GM23338 (cell line): Measurements from ENCODE around the gene ATXN1L. TPM values are rescaled to one million over a fixed set of nuclear protein-coding genes. Genes with fewer than 3 reads are reported as not detected.

Source experiments
- ATAC-seq: fragments of 200-7000 bp; cut with Tn5 transposase; 3 replicates; pipeline ENCODE4 v1.9.1; 2020
- DNase-seq: peaks from one replicate; pipeline ENCODE4 v3.0.0-alpha.2; 2015; ENCODE audit warnings: low spot score
- H2AFZ ChIP-seq: fragments of 200-600 bp; sonication (generic); 2 replicates; pipeline ENCODE4 v1.8.0; 2016; ENCODE audit warnings: antibody characterized with exemption, mild to moderate bottlenecking, moderate library complexity
- H3F3A ChIP-seq: fragments of 200-600 bp; sonication (generic); replicated peaks from 2 replicates; pipeline ENCODE4 v1.8.0; 2017; ENCODE audit warnings: antibody characterized with exemption, mixed run types, low read depth
- H3K27ac ChIP-seq: fragments of 200-600 bp; sonication (generic); 2 replicates; pipeline ENCODE4 v1.6.1; 2016; ENCODE audit warnings: low read depth
- H3K27me3 ChIP-seq: fragments of 200-600 bp; sonication (generic); 2 replicates; pipeline ENCODE4 v1.8.0; 2016; ENCODE audit warnings: mild to moderate bottlenecking, mixed run types, moderate library complexity; ENCODE audit not compliant: insufficient read depth
- H3K36me3 ChIP-seq: fragments of 200-600 bp; sonication (generic); 2 replicates; pipeline ENCODE4 v1.8.0; 2016; ENCODE audit warnings: mild to moderate bottlenecking; ENCODE audit not compliant: insufficient read depth
- H3K4me1 ChIP-seq: fragments of 200-600 bp; sonication (generic); 2 replicates; pipeline ENCODE4 v1.8.0; 2016; ENCODE audit warnings: mild to moderate bottlenecking, moderate library complexity; ENCODE audit not compliant: insufficient read depth
- H3K4me2 ChIP-seq: fragments of 200-600 bp; sonication (generic); 2 replicates; pipeline ENCODE4 v1.7.1; 2017; ENCODE audit warnings: mixed run types
- H3K4me3 ChIP-seq: fragments of 200-600 bp; sonication (generic); 2 replicates; pipeline ENCODE4 v1.6.1; 2016; ENCODE audit warnings: mixed run types
- H3K79me2 ChIP-seq: fragments of 200-600 bp; sonication (generic); replicated peaks from 2 replicates; pipeline ENCODE4 v1.8.0; 2017; ENCODE audit warnings: mild to moderate bottlenecking; ENCODE audit not compliant: insufficient read depth
- H3K9me2 ChIP-seq: fragments of 200-600 bp; sonication (generic); 2 replicates; pipeline ENCODE4 v1.8.0; 2017; ENCODE audit not compliant: insufficient read depth
- H4K20me1 ChIP-seq: fragments of 200-600 bp; sonication (generic); replicated peaks from 2 replicates; pipeline ENCODE4 v1.8.0; 2017; ENCODE audit warnings: mild to moderate bottlenecking; ENCODE audit not compliant: insufficient read depth
- H3K27ac Mint-ChIP-seq: 2 replicates; pipeline ENCODE4 v1.8.0; 2020; ENCODE audit warnings: inconsistent platforms, mild to moderate bottlenecking, moderate library complexity, mixed read lengths
- H3K27me3 Mint-ChIP-seq: 3 replicates; pipeline ENCODE4 v1.8.0; 2022; ENCODE audit warnings: low read depth, mild to moderate bottlenecking, moderate library complexity, mixed read lengths, inconsistent platforms; ENCODE audit not compliant: insufficient read depth, poor library complexity
- H3K36me3 Mint-ChIP-seq: 3 replicates; pipeline ENCODE4 v1.8.0; 2021; ENCODE audit warnings: low read depth, mild to moderate bottlenecking, inconsistent platforms, moderate library complexity, mixed read lengths
- H3K4me1 Mint-ChIP-seq: 3 replicates; pipeline ENCODE4 v1.8.0; 2020; ENCODE audit warnings: mild to moderate bottlenecking, inconsistent platforms, mixed read lengths
- H3K4me3 Mint-ChIP-seq: 3 replicates; pipeline ENCODE4 v1.8.0; 2021; ENCODE audit warnings: moderate library complexity, mild to moderate bottlenecking, inconsistent platforms, mixed read lengths
- H3K9me3 Mint-ChIP-seq: 3 replicates; pipeline ENCODE4 v1.8.0; 2020; ENCODE audit warnings: moderate library complexity, mild to moderate bottlenecking, inconsistent platforms, mixed read lengths
- CREB1 ChIP-seq: fragments of 250-450 bp; sonication (Bioruptor Pico); IDR thresholded peaks from 2 replicates; pipeline ENCODE4 v1.5.0; 2020; ENCODE audit warnings: low read depth, mild to moderate bottlenecking, moderate library complexity
- CTCF ChIP-seq, 2 experiments: fragments of 200-600 bp in 1 of 2; sonication (generic) in 1 of 2; conservative IDR thresholded peaks; 2 replicates each; pipeline versions ENCODE4 v1.5.1 to v1.6.1; 2016 to 2017; ENCODE audit warnings: antibody characterized with exemption in 2 of 2, low read depth in 2 of 2, mild to moderate bottlenecking in 2 of 2, moderate library complexity in 1 of 2
- ETS1 ChIP-seq: IDR thresholded peaks from 2 replicates; pipeline ENCODE4 v1.6.1; 2016; ENCODE audit warnings: antibody characterized with exemption
- EZH2 ChIP-seq: fragments of 200-600 bp; sonication (generic); IDR thresholded peaks from one replicate; pipeline ENCODE4 v1.8.0; 2017; ENCODE audit warnings: antibody characterized with exemption, mild to moderate bottlenecking, low read depth; ENCODE audit not compliant: unreplicated experiment
- EZH2phosphoT487 ChIP-seq: fragments of 200-600 bp; sonication (generic); IDR thresholded peaks from one replicate; pipeline ENCODE4 v1.8.1; 2018; ENCODE audit warnings: antibody characterized with exemption; ENCODE audit not compliant: unreplicated experiment
- JUNB ChIP-seq: IDR thresholded peaks from one replicate; pipeline ENCODE4 v1.6.1; 2016; ENCODE audit warnings: antibody characterized with exemption; ENCODE audit not compliant: unreplicated experiment
- NANOG ChIP-seq: IDR thresholded peaks from 2 replicates; pipeline ENCODE4 v1.6.1; 2016; ENCODE audit warnings: antibody characterized with exemption, borderline replicate concordance
- POLR2AphosphoS5 ChIP-seq: IDR thresholded peaks from 2 replicates; pipeline ENCODE4 v1.6.1; 2016; ENCODE audit warnings: antibody characterized with exemption, low read depth
- REST ChIP-seq: IDR thresholded peaks from one replicate; pipeline ENCODE4 v1.6.1; 2018; ENCODE audit warnings: antibody characterized with exemption; ENCODE audit not compliant: unreplicated experiment
- STAT1 ChIP-seq: IDR thresholded peaks from one replicate; pipeline ENCODE4 v1.6.1; 2016; ENCODE audit warnings: antibody characterized with exemption; ENCODE audit not compliant: unreplicated experiment
- ZNF114 ChIP-seq: fragments of 250-450 bp; sonication (Bioruptor Pico); IDR thresholded peaks from 2 replicates; pipeline ENCODE4 v1.5.0; 2020; ENCODE audit warnings: mild to moderate bottlenecking, moderate library complexity
- ZNF331 ChIP-seq: fragments of 250-450 bp; sonication (Bioruptor Pico); IDR thresholded peaks from 2 replicates; pipeline ENCODE4 v1.5.0; 2020; ENCODE audit warnings: low read depth, mild to moderate bottlenecking, moderate library complexity
- ZNF462 ChIP-seq: fragments of 250-450 bp; sonication (Bioruptor Pico); IDR thresholded peaks from 2 replicates; pipeline ENCODE4 v1.5.0; 2020; ENCODE audit warnings: mild to moderate bottlenecking, moderate library complexity
- polyA plus RNA-seq: library from polyadenylated mRNA; unstranded; fragments of >200 nt; fragmentation: Nextera tagmentation; extraction: Ambion mirVana; gene quantifications from 2 replicates; pipeline ENCODE4 v1.2.1, GENCODE V29; 2016
- total RNA-seq: library from RNA; depleted of rRNA; stranded (reverse); fragments of >200 nt; shearing (Covaris generic); gene quantifications from 2 replicates; pipeline ENCODE4 v1.2.3, GENCODE V29; 2014

ATXN1L gene
- total and polyA plus RNA-seq, 2 experiments from 2014 or later: 8.5 to 22.1 TPM

- Histone ChIP-seq H2AFZ (no peak overlapping the region), H3K27ac (no peak overlapping the region), H3K4me2 (no peak overlapping the region), H3K79me2 (no peaks in the 10 kb centered on the region; the same call in 1 of the 2 replicates), H3K4me1 (no peaks in the 10 kb centered on the region), H3K9me2 (no peaks in the 10 kb centered on the region), H4K20me1 (peaks cover 5% of the 10 kb centered on the region; the same call in 1 of the 2 replicates), H3K27me3 (no peaks in the 10 kb centered on the region), H3K36me3 (no peaks in the 10 kb centered on the region), H3K4me3 (no peak overlapping the region), H3F3A (no peaks in the 10 kb centered on the region)
- Mint-ChIP-seq H3K4me1 (peaks cover 2% of the 10 kb centered on the region; the same call in 2 of the 3 replicates), H3K27me3 (peaks cover 4% of the 10 kb centered on the region), H3K27ac (no peak overlapping the region), H3K9me3 (no peaks in the 10 kb centered on the region), H3K4me3 (no peak overlapping the region), H3K36me3 (peaks cover 25% of the 10 kb centered on the region)
- no peak for DNase-seq
- ATAC-seq: no peak
- TF ChIP-seq NANOG (no peak), ETS1 (no peak), POLR2AphosphoS5 (no peak), JUNB (no peak), EZH2phosphoT487 (no peak), EZH2 (no peak), ZNF114 (CRISPR knock-in tag) (no peak), CREB1 (CRISPR knock-in tag) (no peak), ZNF331 (no peak), REST (no peak), CTCF (conservative IDR thresholded peaks at IDR 0.05; ENCODE audit: low read depth in 2 of 2) (no peak), ZNF462 (CRISPR knock-in tag) (no peak), STAT1 (no peak)
Measured at GRCh38 chr16:71855937-71856662, 10.3 kb downstream of the ATXN1L start.
